ENCODE data around the gene KCNQ5. TPM values are rescaled to one million over a fixed set of nuclear protein-coding genes. Genes with fewer than 3 reads are reported as not detected.
A peak's percentile ranks its signal among the peaks of the same experiment; 100 is the strongest.
"Not testable (repeated sequence)": the region's sequence is repeated elsewhere in the genome, so short reads cannot be mapped to it uniquely, and the experiment has no call there.

KCNQ5 gene
- total RNA-seq, 2 experiments from 2014 or later, result 5.1 to 5.5 TPM

DNA sequence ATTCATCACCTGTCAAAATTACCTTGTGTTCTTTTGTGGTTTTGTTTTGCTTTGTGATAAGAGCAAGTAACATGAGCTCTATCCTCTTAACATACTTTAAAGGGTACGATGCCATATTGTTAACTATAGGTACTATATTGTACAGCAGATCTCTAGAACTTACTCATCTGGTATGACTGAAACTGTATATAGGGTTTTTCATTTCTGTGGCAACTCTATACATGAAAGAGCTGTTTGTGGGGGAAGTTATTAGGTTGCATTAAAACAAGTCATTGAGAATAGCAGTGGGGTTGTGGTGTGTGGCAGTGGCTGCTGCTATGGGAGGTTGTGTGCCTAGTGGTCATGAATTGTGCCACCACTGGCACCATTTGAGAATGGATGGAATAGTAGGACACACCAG is 268.4 kb downstream of the KCNQ5 start:
- H3K27me3 Mint-ChIP-seq, result no peaks in the 10 kb centered on the region
- H3K9me3 Mint-ChIP-seq (ENCODE audit: low read depth), result peaks cover 16% of the 10 kb centered on the region
- no peak for DNase-seq
- H3K36me3 Mint-ChIP-seq (ENCODE audit: low read depth), result no peaks in the 10 kb centered on the region
- intact Hi-C loops (cut with DNase I, micrococcal nuclease), result no loop called here
- H3K4me3 Mint-ChIP-seq, result no peak overlapping the region
- POLR2A ChIA-PET, result no interaction called here
- no peaks in the 10 kb centered on the region for H3K4me1 Mint-ChIP-seq
- H3K27ac Mint-ChIP-seq, result no peak overlapping the region
- ATAC-seq, result peak; percentile 30
- CTCF ChIA-PET, result interaction anchor here (0.6 kb wide), 1 partner anchor 254 kb away, joined by 4 read pairs; no protein-coding TSS in a partner anchor

DNA sequence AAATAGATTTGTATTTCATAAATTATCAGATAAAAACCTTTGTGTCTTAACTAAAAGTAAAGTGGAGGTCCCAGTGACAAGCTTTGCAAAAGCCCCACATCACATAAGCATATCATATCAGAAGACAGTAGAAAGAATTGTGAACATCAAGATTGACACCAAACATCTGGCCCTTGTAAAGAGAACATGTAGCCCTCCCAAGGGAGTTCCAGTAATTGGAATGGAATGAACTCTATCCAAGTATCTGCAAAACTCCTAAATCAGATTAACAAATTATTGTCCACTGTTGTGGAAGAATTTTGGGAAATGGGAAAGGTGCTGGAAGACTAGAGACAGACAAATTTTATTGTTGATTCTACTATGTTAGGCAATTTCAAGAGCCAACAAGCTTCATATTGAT is 268.8 kb downstream of the KCNQ5 start:
- Mint-ChIP-seq H3K27me3 (no peaks in the 10 kb centered on the region), H3K27ac (no peak overlapping the region), H3K36me3 (ENCODE audit: low read depth) (no peaks in the 10 kb centered on the region), H3K9me3 (ENCODE audit: low read depth) (peaks cover 14% of the 10 kb centered on the region), H3K4me3 (no peak overlapping the region), H3K4me1 (no peaks in the 10 kb centered on the region)
- no peak for DNase-seq
- no peak for ATAC-seq
- POLR2A ChIA-PET, result no interaction called here
- CTCF ChIA-PET, result interaction anchor here (0.6 kb wide), 1 partner anchor 254 kb away, joined by 4 read pairs; no protein-coding TSS in a partner anchor
- intact Hi-C loops (cut with DNase I, micrococcal nuclease), result no loop called here

DNA sequence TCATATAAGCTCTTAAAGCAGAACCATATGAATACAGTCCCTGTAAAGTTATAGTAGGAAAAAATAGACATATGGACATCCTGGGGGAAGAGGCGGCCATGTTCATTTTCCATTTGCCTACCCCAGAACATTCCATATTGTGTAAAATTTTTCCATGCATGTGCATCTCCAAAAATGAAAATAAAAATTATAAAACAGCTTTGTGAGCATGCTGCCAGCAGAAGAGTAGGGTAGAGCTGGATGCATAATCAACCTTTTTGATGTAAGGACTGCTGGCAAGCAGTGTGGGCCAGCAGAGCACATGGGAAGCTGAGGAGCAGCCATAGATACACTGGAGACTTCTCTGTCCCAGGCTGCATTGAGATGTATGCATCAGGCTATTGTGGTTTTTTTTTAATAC is 271.0 kb downstream of the KCNQ5 start:
- H3K9me3 Mint-ChIP-seq (ENCODE audit: low read depth), result peaks cover 5% of the 10 kb centered on the region
- POLR2A ChIA-PET, result no interaction called here
- H3K4me3 Mint-ChIP-seq, result no peak overlapping the region
- no peak overlapping the region for H3K27ac Mint-ChIP-seq
- H3K4me1 Mint-ChIP-seq, result no peaks in the 10 kb centered on the region
- H3K27me3 Mint-ChIP-seq, result no peaks in the 10 kb centered on the region
- peaks cover 2% of the 10 kb centered on the region for H3K36me3 Mint-ChIP-seq (ENCODE audit: low read depth)
- intact Hi-C loops (cut with DNase I, micrococcal nuclease), result no loop called here
- CTCF ChIA-PET, result no interaction called here
- no peak for ATAC-seq
- DNase-seq, result no peak

DNA sequence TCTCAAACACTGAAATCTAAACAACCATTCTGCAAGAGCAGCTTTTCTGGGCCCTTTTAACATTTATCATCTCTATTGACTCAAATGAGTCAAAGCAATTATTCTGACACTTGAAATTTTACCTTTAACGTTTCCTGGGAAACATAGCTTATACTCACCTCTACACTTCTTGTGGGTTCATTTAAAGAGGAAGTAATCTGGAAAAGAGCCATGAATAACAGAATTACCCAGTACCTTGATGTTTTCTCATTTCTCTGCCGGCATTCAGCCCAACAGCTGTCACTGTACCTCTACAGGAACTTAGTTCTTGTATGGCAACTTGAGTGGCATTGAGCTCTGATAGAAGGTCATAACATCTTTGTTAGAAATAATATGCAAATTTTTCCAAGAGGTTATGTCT is 272.2 kb downstream of the KCNQ5 start:
- ChIA-PET POLR2A (no interaction called here), CTCF (no interaction called here)
- ATAC-seq (no peak), DNase-seq (no peak)
- Mint-ChIP-seq H3K4me1 (no peaks in the 10 kb centered on the region), H3K27me3 (no peaks in the 10 kb centered on the region), H3K36me3 (ENCODE audit: low read depth) (peaks cover 7% of the 10 kb centered on the region), H3K4me3 (no peak overlapping the region), H3K9me3 (ENCODE audit: low read depth) (peaks cover 13% of the 10 kb centered on the region), H3K27ac (no peak overlapping the region)
- intact Hi-C loops (cut with DNase I, micrococcal nuclease), result no loop called here

DNA sequence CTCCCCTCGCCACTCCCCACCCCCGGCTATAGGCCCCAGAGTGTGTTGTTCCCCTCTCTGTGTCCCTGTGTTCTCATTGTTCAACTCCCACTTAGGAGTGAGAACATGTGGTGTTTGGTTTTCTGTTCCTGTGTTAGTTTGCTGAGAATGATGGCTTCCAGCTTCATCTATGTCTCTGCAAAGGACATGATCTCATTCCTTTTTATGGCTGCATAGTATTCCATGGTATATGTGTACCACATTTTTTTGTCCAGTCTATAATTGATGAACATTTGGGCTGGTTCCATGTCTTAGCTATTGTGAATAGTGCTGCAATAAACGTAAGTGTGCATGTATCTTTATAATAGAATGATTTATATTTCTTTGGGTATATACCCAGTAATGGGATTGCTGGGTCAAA is 276.4 kb downstream of the KCNQ5 start:
- CTCF ChIA-PET; H3K4me3 Mint-ChIP-seq; POLR2A ChIA-PET; H3K4me1 Mint-ChIP-seq; H3K27ac Mint-ChIP-seq; H3K27me3 Mint-ChIP-seq; ATAC-seq; DNase-seq; intact Hi-C loops (cut with DNase I, micrococcal nuclease); H3K36me3 Mint-ChIP-seq (ENCODE audit: low read depth): not testable (repeated sequence)
- peaks cover 15% of the 10 kb centered on the region for H3K9me3 Mint-ChIP-seq (ENCODE audit: low read depth)

DNA sequence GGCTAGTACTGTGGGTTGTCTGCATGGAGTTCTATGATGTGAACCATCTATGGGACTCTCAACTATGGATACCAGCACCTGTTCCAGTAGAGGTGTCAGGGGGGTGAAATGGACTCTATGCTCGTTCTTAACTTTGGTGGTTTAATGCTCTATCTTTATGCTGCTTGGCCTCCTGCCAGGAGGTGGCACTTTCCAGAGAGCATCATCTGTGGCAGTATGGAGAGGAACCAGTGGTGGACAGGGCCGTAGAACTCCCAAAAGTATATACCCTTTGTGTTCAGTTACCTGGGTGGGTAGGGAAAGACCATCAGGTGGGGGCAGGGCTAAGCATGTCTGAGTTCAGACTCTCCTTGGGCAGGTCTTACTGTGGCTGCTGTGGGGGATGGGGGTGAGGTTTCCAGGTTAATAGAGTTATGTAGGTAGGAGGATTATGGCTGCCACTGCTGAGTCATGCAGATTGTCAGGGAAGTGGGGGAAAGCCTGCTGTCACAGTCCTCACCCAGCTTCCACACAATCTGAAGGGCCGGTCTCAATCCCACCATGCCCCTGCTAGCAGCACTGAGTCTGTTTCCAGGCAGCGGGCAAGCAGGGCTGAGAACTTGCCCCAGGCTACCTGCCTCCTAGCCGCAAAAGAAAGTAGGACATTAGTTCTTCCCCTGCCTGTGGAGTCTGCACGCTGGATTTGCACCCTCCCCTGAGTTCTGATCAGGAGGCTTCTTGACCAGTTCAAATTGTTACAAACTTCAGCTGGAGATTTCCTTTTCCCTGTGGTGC is 284.0 kb downstream of the KCNQ5 start:
- Mint-ChIP-seq H3K4me3 (no peak overlapping the region), H3K27ac (no peak overlapping the region), H3K9me3 (ENCODE audit: low read depth) (no peaks in the 10 kb centered on the region), H3K36me3 (ENCODE audit: low read depth) (no peaks in the 10 kb centered on the region), H3K27me3 (no peaks in the 10 kb centered on the region), H3K4me1 (no peaks in the 10 kb centered on the region)
- ChIA-PET POLR2A (no interaction called here), CTCF (no interaction called here)
- intact Hi-C loops (cut with DNase I, micrococcal nuclease), result no loop called here
- ATAC-seq, result no peak
- DNase-seq, result no peak

DNA sequence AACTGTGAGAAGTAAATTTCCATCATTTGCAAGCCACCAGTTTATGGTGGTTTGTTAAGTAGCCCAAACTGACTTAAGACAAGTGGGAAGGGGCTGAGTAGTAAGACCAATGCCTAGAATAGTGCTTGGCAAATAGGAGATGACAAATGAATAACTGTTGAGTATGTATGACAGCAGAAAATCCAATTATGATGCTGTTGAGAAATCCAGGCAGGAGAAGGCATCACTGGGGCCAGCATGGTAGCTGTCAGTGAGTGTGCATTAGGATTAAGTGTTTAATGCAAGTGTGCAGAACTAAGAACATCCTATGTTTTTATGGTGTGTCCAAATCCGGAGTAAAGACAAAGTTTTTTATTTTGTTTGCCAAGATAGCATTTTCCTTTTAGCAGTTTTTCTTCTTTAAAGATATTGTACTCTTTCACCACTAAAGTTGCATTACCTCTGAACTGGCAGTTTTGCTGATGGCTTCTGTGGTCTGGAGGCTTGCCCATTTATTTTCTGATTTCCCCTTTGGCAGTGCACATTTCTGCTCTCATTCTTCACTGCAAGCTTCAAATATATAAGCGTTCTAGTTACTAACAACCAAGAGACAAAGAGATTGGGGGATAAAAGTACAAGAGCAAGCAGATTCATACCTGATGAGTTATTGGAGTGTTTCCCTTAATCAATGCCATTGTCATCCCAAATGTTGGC is 289.7 kb downstream of the KCNQ5 start:
- Mint-ChIP-seq H3K9me3 (ENCODE audit: low read depth) (no peaks in the 10 kb centered on the region), H3K4me1 (no peaks in the 10 kb centered on the region), H3K27ac (no peak overlapping the region), H3K4me3 (no peak overlapping the region), H3K27me3 (no peaks in the 10 kb centered on the region), H3K36me3 (ENCODE audit: low read depth) (no peaks in the 10 kb centered on the region)
- POLR2A ChIA-PET, result no interaction called here
- CTCF ChIA-PET, result no interaction called here
- no peak for ATAC-seq
- no peak for DNase-seq
- intact Hi-C loops (cut with DNase I, micrococcal nuclease), result loop anchor here in 1 of 2 experiments (1.0 kb wide), 1 partner anchor 11 kb away; no protein-coding TSS in a partner anchor

DNA sequence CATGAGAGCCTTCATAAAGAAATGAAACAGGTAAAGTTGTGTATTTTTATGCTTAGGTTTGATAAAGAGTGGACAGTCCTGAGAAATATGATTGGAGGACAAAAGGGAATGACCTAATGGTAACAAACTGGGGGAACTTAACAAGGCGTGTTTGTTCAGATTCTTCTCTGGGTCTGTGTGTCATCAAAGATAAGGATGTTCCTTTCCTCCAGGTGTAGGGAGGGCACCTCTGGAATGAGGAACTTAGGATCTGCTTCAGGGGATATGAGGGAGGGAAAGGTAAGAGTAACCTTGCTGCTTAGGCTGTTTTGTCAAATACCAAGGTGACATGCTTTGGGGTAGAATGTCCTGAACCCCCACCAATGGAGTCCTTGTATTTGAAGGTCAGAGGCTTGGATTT is 291.9 kb downstream of the KCNQ5 start:
- no peak overlapping the region for H3K4me3 Mint-ChIP-seq
- H3K9me3 Mint-ChIP-seq (ENCODE audit: low read depth), result no peaks in the 10 kb centered on the region
- H3K4me1 Mint-ChIP-seq, result no peaks in the 10 kb centered on the region
- DNase-seq (no peak), ATAC-seq (no peak)
- no peaks in the 10 kb centered on the region for H3K36me3 Mint-ChIP-seq (ENCODE audit: low read depth)
- ChIA-PET POLR2A (no interaction called here), CTCF (no interaction called here)
- no peak overlapping the region for H3K27ac Mint-ChIP-seq
- H3K27me3 Mint-ChIP-seq, result no peaks in the 10 kb centered on the region
- intact Hi-C loops (cut with DNase I, micrococcal nuclease), result no loop called here

DNA sequence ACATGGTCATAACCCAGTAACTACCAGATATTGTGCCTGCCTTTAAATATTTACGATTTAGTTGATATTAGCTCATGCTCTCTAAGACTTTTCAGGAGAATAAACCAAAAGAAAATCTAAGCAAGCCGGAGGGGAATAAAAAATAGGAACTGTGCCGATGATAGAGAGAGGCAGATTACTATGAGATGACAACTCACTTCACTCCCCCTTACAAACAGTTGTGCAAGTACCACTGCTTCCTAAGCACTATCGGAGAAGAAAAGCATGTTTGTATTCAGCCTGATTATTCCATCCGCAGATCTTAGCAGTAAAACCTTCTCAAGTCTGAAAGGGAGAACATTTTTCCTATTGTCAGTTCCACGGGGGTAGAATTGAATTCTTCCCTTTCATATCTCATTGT is 294.4 kb downstream of the KCNQ5 start:
- Mint-ChIP-seq H3K4me1 (no peaks in the 10 kb centered on the region), H3K9me3 (ENCODE audit: low read depth) (no peaks in the 10 kb centered on the region), H3K36me3 (ENCODE audit: low read depth) (no peaks in the 10 kb centered on the region), H3K4me3 (no peak overlapping the region), H3K27ac (no peak overlapping the region), H3K27me3 (no peaks in the 10 kb centered on the region)
- POLR2A ChIA-PET, result no interaction called here
- DNase-seq, result no peak
- intact Hi-C loops (cut with DNase I, micrococcal nuclease), result no loop called here
- ATAC-seq, result no peak
- CTCF ChIA-PET, result no interaction called here

DNA sequence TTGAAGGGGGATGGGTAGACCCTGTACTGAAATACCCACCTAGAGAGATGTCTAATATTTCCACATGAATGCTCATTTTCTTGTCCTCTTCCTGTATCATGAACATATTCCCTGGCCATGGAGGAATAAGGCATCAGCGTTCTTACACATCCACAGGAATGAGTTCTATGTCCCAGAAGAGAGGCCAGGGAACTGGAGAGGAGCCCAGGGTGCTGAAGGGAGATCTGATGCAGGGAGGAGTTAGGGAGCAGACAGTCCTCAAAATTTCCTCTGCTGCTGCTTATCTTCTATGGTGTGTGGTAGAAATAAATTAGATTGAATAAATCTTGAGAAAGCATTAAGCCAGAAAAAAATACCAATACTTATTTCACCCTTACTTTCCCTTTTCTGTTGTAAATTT is 295.0 kb downstream of the KCNQ5 start:
- CTCF ChIA-PET, result no interaction called here
- Mint-ChIP-seq H3K36me3 (ENCODE audit: low read depth) (no peaks in the 10 kb centered on the region), H3K9me3 (ENCODE audit: low read depth) (no peaks in the 10 kb centered on the region), H3K27me3 (no peaks in the 10 kb centered on the region), H3K27ac (no peak overlapping the region), H3K4me3 (no peak overlapping the region), H3K4me1 (no peaks in the 10 kb centered on the region)
- POLR2A ChIA-PET, result no interaction called here
- intact Hi-C loops (cut with DNase I, micrococcal nuclease), result no loop called here
- ATAC-seq (no peak), DNase-seq (no peak)

DNA sequence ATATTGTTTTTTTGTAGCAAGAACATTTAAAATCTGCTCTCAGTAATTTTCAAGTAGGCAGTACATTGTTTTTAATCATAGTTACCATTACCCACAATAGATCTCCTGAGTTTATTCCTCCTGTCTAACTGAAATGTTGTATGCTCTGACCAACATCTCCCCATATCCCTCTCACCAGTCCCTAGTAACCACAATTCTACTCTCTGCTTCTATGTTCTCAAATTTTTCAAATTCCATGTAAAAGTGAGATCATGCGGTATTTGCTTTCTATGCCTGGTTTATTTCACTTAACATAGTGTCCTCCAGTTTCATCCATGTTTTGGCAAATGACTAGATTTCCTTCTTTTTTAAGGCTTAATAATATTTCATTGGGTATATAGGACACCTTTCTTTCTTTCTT is 300.5 kb downstream of the KCNQ5 start:
- Mint-ChIP-seq H3K27ac (no peak overlapping the region), H3K4me3 (no peak overlapping the region), H3K27me3 (no peaks in the 10 kb centered on the region), H3K4me1 (no peaks in the 10 kb centered on the region), H3K36me3 (ENCODE audit: low read depth) (no peaks in the 10 kb centered on the region), H3K9me3 (ENCODE audit: low read depth) (no peaks in the 10 kb centered on the region)
- ATAC-seq (no peak), DNase-seq (no peak)
- ChIA-PET POLR2A (no interaction called here), CTCF (no interaction called here)
- intact Hi-C loops (cut with DNase I, micrococcal nuclease), result no loop called here

DNA sequence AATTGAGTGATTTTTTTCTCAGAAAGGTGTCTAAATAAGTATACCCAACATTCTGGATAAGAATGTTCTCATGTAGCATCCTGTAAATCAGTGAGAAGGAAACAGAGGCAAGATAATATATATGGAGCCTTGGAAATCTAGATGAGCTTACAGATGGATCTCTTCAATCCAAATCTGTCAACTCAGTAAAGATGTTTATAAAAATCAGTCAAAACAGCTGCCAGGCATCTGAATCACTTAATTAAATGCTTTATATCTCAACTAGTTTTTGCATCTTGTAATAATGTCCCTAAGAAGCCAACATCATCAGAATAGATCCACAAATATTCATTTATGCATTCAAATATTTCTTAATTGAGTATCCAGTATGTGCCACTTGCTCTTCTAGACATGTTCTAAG is 303.3 kb downstream of the KCNQ5 start:
- ChIA-PET POLR2A (no interaction called here), CTCF (no interaction called here)
- intact Hi-C loops (cut with DNase I, micrococcal nuclease), result no loop called here
- no peak overlapping the region for H3K27ac Mint-ChIP-seq
- no peaks in the 10 kb centered on the region for H3K9me3 Mint-ChIP-seq (ENCODE audit: low read depth)
- H3K4me3 Mint-ChIP-seq, result no peak overlapping the region
- DNase-seq (no peak), ATAC-seq (no peak)
- H3K27me3 Mint-ChIP-seq, result no peaks in the 10 kb centered on the region
- no peaks in the 10 kb centered on the region for H3K4me1 Mint-ChIP-seq
- H3K36me3 Mint-ChIP-seq (ENCODE audit: low read depth), result no peaks in the 10 kb centered on the region
